GM21723 (cell line): ENCODE measurements around the gene TEAD4.

ENCODE experiments used
- ATAC-seq: cut with Tn5 transposase; IDR thresholded peaks from one replicate; pipeline ENCODE4 v1.9.1; 2021; ENCODE audit warnings: mild to moderate bottlenecking, moderate library complexity; ENCODE audit not compliant: unreplicated experiment

TEAD4 gene

DNA sequence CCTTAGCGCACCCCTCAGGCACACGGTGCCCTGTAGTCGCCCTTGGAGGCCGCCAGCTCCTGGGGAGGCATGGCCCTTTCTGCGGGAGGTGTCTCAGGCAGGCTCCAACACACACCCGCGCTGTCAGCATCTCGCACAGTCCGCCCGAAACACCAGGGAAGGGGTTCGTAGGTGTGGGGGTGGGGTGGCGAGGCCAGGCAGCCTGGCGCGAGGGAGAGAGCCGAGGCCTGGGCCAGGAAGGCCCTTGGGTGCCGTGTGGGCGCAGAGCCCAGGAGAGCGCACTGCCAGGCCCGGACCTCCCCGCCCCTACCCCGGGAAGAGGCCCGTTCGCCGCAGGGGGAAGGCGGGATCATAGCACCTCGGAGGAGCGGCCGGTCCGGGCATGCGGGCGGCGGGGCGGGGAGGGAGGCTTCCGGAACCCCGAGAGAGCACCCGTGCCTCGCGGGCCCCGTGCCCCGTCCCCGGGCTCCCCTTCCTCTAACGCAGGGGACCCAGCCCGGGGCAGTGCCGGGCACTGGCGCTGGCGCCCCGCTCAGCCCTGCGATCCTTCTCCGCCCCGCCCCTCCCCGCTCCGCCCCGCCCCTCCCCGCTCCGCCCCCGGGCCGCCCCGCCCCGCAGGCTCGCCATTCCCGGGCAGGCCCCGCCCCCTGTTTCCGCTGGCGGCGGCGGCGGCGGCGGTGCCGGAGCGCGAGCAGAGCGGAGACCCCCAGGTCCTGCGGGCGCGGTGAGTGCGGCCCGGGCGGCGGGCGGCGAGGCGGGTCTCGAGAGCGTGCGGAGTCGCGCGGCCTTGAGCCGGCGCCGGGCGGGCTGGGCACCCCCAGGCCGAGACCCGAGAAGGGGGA, 117.8 kb downstream of the TEAD4 start, which contains the start of gene TSPAN9:
Gene TSPAN9 (plus strand): TSS at position 650 of the 842 bp plus-strand sequence. CDS start 123,815 bp downstream, outside the sequence.
- peak; percentile 77 for ATAC-seq

DNA sequence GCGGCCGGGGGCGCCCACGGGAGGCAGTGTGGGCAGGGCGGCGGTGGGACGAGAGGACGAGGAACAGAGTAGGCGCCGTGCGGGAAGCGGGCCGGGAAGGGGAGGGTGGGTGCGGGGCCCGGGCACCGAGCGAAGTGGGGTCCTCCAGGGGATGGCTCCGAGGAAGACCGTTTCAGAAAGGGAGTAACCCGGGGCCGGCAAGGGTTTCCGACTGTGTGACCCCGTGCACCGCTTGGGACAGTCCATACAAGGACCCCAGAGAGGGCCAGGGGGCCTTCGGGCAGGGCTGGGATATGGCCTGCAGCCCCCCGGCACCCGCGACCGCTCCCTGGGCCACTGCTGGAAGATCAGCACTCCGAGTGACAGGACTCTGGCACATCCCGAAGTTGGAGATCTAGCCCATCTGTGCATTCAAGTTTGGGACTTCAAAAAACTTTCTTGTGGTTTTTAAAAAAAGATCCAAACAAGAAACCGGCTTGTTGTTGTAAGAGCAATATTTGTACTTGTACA, 118.4 kb downstream of the TEAD4 start:
- ATAC-seq = no peak

DNA sequence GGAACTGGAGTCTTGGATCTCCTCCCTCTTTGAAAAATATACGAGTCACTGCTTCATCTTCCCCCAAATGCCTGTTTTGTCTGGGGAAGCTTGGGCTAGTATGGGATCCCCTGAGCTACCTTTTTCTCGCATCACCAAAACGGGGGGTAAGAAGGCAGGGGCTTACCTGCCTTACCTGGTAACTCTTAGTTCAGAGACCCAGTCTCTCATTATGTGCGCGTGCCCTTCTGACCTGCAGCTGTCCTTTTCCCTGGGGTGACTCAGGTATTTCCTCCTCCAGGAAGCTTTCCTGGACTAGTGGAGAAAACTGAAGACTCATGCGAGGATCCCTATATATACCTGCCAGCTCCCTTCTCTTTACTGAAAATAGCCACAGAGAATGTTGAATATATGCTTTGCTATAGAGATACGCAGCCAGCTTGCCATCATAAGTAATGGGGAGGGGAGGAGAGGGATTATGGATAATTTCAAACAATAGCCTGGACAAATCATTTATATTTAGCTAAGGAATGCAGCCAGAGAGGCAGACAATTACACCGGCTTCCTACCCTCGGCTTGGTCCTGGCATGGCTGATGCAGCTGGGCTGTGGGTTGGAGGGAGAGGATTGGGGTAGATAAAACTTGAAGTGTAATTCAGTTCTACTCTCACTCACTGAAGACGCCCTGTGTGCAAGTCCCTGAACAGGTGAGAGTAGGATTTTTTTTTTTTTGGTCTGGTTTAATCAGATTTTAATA, 119.1 kb downstream of the TEAD4 start:
- no peak for ATAC-seq

DNA sequence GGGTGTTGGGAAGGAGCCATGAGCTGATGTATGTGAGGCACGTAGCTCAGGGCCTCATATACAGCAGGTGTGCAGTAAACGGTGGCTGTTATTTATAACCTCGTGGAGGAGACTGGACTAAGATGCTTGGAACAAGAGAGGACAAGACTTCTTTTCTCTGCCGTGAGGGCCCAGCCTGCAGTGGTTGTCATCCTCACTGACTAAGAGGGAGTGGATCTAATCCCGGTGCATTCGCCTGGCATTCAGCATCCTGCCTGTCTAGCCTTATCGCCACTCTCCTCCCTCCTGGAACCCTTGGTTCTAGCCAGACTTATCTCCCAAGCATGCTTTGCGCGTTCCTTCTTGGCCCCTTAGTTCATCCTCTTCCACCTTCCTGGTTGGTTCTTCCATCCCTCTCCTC, 121.9 kb downstream of the TEAD4 start:
- no peak for ATAC-seq

DNA sequence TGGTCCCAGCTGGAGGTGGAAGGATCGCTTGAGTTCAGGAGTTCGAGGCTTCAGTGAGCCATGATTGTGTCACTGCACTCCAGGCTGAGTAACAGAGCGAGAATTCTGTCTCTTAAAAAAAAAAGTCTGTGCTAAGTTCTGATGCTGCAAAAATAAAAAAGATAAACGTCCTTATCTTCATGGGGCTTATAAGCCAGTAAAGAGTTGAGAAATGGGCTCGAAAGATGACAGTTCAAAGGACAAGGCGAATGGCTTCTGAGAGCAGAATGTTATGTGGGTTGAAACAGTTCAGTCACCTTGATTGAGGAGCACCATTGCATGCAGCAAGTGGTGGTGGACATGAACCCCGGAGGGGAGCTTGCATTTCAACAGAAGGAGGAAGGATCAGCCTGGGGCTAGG, 122.7 kb downstream of the TEAD4 start:
- no peak for ATAC-seq

- ATAC-seq = no peak
Observed at GRCh38 chr12:3083241-3083920, 124.2 kb downstream of the TEAD4 start.

DNA sequence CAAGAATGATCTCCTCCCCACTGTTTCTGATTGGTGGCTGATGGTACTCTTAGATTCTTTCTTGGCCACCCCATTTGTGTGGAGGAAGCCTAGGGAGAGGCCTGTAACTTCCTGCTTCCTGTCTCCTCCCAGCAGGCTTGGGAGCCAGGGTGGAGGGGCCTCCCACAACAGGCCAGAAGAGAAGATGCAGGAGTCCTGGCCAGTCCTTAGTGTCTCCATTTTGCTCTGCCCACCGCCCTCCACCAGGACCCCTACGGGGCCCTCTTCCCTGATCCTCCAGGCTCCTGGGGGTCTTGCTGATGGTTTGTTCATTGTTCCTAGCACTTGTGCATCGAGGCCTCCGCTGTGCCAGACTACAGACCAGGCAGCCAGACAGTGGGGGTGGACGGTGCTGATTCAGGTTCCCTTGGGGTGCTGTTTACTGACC, 124.7 kb downstream of the TEAD4 start:
- ATAC-seq = no peak

DNA sequence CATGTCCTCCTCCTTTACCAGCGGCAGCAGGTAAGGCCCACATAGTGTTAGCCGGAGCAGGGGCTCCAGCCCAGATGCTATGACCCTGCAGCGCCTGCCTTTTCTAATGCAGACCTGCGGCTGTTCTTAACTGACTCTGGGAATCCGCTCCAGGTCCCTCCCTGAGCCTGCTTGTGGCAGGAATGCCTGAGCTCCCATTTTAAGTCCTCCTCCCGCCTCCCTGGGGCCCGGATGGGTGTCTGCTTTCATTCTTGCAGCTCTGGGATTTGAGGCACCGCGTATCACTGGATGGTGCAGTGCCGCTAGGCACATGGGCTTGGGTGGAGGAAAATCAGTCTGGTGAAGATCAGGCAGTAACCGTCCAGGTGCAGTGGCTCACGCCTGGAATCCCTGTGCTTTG, 125.5 kb downstream of the TEAD4 start:
- ATAC-seq = no peak

DNA sequence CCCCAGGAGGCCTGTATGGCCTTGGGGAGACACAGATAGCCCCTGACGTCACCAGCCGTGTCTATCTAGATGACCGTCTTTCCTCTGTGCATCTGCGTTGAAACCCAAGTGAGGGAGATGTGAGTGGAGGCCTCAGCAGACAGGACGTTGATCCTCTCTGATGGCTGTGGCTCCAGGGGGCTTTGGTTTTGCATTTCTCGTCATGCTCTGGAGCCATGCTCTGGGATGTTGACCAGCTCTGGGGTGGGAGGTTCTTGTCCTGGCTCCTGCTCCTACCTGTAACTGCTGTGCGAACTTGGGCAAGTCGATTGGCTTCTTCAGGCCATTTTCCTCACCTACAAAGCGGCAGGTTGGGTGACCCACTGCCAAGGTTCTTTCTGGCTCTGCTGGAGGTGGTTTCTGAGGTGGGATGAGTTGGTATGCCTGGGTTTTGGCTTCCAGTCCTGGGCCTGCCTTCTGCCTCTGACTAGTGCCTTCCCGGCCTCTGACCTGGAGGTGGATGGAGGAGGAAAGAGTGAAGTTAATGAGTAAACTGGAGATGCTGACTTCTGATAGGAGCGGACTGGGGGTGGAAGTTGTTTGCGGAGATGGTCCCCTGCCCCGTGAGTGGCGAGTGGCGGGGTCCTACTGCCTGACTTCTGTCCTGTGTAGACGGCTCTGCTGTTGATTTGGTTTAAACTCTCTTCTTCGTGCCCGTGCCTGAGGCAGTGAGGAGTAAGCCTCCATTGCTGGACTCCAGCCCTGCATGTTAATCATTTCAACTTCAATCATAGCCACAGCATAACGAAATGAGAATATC, 126.3 kb downstream of the TEAD4 start:
- no peak for ATAC-seq

- ATAC-seq = no peak
Observed at GRCh38 chr12:3086211-3086610, 127.0 kb downstream of the TEAD4 start.

DNA sequence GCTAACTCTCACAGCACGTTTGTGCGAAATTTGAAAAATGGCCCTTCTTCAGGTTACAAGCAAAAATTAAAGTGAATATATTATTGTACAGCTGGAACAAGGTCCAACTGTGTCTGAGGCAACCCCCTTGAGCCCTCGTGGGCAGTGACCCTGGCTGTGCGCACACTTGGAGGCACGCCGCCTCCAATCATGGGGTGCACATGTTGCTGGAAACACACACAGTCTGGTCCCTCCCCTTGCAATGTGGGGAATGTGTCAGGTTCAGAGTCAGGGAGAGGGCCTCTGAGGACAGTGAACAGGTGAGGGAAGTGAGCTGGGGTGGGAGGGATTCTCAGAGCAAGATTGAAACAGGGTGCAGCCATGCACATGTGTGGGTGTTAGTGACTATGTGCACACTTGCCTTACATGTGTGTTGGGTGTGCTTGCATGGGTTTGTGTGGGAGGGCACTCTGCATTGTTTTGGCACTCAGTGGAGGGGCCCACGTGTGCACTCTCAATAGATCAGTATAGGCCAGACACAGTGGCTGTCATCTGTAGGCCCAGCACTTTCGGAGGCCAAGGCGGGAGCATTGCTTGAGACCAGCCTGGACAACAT, 127.6 kb downstream of the TEAD4 start:
- no peak for ATAC-seq

GRCh38 chr12:3087758-3088650, 128.8 kb downstream of the TEAD4 start:
- no peak for ATAC-seq

GRCh38 chr12:3089588-3089987, 130.4 kb downstream of the TEAD4 start:
- no peak for ATAC-seq
